Liver (tissue), 3 donors: ENCODE data around the gene RCE1.

ENCODE experiments used
- SP1 ChIP-seq: IDR thresholded peaks from 2 replicates; pipeline ENCODE4 v1.6.1; 2018; ENCODE audit warnings: antibody characterized with exemption, mild to moderate bottlenecking
- TAF1 ChIP-seq: conservative IDR thresholded peaks from 2 replicates; pipeline ENCODE4 v1.6.1; 2016; ENCODE audit warnings: antibody characterized with exemption, mild to moderate bottlenecking
- TF ChIP-seq, protein P1 (sequence below): IDR thresholded peaks from 2 replicates; pipeline ENCODE4 v1.6.1; 2016; ENCODE audit warnings: antibody characterized with exemption
- TF ChIP-seq, protein P2 (sequence below): IDR thresholded peaks from 2 replicates; pipeline ENCODE4 v1.6.1; 2016; ENCODE audit warnings: antibody characterized with exemption
- TF ChIP-seq, protein P3 (sequence below): fragments of 150-350 bp; IDR thresholded peaks from 2 replicates; pipeline ENCODE4 v1.5.1; 2017; ENCODE audit warnings: improper control_type of control experiment, low read depth, low read length; ENCODE audit not compliant: missing input control
- TF ChIP-seq, protein P4 (sequence below): IDR thresholded peaks from 2 replicates; pipeline ENCODE4 v1.6.1; 2016; ENCODE audit warnings: antibody characterized with exemption, mild to moderate bottlenecking
- TF ChIP-seq, protein P5 (sequence below): IDR thresholded peaks from 2 replicates; pipeline ENCODE4 v1.6.1; 2016; ENCODE audit warnings: antibody characterized with exemption
- donor health status: healthy.
- donor health status: healthy.

DNA sequence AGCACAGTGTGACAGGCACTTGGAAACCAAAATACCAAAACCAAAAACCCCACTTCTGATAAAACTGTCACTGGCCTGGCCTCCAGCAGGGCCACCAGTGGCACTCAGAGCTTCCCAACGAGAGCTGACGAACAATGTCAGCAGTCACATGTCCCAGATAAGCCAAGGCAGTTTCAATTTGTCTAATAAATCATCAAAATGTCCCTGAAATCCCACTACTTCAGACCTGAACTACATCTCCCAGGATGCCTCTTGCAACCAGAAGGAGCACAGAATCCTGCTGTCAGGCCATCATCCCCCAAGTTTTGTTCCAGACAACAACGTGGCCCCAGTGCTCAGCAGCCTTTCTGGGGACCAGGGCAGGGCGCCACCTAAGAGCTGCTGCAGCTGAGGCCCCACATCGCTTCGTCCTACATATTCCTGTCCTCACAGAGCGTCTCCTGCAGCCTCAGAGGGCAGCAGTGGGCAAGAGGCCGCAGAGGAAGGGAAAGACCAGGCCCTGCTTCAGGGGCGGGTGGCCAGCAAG lies 38.7 kb downstream of the RCE1 start:
- TF ChIP-seq, protein P1, sequence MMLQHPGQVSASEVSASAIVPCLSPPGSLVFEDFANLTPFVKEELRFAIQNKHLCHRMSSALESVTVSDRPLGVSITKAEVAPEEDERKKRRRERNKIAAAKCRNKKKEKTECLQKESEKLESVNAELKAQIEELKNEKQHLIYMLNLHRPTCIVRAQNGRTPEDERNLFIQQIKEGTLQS, result no peak
- TF ChIP-seq, protein P2, sequence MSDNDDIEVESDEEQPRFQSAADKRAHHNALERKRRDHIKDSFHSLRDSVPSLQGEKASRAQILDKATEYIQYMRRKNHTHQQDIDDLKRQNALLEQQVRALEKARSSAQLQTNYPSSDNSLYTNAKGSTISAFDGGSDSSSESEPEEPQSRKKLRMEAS, result no peak
- TF ChIP-seq, protein P3, sequence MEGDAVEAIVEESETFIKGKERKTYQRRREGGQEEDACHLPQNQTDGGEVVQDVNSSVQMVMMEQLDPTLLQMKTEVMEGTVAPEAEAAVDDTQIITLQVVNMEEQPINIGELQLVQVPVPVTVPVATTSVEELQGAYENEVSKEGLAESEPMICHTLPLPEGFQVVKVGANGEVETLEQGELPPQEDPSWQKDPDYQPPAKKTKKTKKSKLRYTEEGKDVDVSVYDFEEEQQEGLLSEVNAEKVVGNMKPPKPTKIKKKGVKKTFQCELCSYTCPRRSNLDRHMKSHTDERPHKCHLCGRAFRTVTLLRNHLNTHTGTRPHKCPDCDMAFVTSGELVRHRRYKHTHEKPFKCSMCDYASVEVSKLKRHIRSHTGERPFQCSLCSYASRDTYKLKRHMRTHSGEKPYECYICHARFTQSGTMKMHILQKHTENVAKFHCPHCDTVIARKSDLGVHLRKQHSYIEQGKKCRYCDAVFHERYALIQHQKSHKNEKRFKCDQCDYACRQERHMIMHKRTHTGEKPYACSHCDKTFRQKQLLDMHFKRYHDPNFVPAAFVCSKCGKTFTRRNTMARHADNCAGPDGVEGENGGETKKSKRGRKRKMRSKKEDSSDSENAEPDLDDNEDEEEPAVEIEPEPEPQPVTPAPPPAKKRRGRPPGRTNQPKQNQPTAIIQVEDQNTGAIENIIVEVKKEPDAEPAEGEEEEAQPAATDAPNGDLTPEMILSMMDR, result no peak
- TF ChIP-seq TAF1, result no peak
- TF ChIP-seq SP1, result no peak
- TF ChIP-seq, protein P4, sequence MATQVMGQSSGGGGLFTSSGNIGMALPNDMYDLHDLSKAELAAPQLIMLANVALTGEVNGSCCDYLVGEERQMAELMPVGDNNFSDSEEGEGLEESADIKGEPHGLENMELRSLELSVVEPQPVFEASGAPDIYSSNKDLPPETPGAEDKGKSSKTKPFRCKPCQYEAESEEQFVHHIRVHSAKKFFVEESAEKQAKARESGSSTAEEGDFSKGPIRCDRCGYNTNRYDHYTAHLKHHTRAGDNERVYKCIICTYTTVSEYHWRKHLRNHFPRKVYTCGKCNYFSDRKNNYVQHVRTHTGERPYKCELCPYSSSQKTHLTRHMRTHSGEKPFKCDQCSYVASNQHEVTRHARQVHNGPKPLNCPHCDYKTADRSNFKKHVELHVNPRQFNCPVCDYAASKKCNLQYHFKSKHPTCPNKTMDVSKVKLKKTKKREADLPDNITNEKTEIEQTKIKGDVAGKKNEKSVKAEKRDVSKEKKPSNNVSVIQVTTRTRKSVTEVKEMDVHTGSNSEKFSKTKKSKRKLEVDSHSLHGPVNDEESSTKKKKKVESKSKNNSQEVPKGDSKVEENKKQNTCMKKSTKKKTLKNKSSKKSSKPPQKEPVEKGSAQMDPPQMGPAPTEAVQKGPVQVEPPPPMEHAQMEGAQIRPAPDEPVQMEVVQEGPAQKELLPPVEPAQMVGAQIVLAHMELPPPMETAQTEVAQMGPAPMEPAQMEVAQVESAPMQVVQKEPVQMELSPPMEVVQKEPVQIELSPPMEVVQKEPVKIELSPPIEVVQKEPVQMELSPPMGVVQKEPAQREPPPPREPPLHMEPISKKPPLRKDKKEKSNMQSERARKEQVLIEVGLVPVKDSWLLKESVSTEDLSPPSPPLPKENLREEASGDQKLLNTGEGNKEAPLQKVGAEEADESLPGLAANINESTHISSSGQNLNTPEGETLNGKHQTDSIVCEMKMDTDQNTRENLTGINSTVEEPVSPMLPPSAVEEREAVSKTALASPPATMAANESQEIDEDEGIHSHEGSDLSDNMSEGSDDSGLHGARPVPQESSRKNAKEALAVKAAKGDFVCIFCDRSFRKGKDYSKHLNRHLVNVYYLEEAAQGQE, result no peak
- TF ChIP-seq, protein P5, sequence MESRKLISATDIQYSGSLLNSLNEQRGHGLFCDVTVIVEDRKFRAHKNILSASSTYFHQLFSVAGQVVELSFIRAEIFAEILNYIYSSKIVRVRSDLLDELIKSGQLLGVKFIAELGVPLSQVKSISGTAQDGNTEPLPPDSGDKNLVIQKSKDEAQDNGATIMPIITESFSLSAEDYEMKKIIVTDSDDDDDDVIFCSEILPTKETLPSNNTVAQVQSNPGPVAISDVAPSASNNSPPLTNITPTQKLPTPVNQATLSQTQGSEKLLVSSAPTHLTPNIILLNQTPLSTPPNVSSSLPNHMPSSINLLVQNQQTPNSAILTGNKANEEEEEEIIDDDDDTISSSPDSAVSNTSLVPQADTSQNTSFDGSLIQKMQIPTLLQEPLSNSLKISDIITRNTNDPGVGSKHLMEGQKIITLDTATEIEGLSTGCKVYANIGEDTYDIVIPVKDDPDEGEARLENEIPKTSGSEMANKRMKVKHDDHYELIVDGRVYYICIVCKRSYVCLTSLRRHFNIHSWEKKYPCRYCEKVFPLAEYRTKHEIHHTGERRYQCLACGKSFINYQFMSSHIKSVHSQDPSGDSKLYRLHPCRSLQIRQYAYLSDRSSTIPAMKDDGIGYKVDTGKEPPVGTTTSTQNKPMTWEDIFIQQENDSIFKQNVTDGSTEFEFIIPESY, result no peak
